ENCODE data around the gene LCN10.
"Not testable (repeated sequence)": the region's sequence is repeated elsewhere in the genome, so short reads cannot be mapped to it uniquely, and the experiment has no call there.

Gene LCN10

GRCh38 chr9:136718345-136719194 lies 24.2 kb downstream of the LCN10 start:
- DNase-seq, result no peak

DNA sequence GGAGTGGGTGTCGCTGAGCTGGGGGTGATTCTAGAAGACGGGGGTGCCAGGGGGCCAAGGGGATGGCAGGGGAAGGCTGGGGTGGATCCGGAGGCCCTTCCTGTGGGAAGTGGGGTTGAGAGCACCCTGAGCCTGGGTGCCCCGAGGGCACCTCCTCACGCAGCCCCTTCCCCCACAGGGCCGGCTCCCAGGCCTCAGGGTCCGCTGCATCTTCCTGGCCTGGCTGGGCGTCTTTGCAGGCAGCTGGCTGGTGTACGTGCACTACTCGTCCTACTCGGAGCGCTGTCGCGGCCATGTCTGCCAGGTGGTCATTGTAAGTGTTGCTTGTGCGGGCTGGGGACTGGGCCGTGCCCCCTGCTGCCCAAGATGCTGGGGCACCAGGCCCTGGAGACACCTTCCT lies 25.3 kb downstream of the LCN10 start:
- no peak for DNase-seq

DNA sequence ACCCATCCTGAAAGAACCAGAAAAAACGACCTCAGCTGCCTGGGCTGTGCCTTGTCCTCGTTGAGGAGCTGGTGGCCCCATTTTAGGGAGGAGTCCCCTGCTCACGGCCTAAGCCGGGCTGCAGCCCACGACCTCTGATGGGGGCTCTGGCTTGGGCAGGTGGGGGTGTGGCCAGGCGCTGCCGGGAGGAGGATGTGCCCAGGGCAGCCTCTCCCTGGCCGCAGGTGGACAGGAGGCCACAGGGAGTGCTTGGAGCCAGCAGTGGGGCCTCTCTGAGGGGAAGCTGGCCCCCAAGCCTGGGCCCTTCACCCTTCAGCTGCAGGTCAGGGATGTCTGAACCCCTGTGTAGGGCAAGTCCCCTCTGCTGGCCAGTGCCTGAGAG lies 27.9 kb downstream of the LCN10 start:
- no peak for DNase-seq

GRCh38 chr9:136714096-136714892 lies 28.4 kb downstream of the LCN10 start:
- DNase-seq, result no peak

GRCh38 chr9:136713550-136713949 lies 29.2 kb downstream of the LCN10 start:
- DNase-seq, result no peak

DNA sequence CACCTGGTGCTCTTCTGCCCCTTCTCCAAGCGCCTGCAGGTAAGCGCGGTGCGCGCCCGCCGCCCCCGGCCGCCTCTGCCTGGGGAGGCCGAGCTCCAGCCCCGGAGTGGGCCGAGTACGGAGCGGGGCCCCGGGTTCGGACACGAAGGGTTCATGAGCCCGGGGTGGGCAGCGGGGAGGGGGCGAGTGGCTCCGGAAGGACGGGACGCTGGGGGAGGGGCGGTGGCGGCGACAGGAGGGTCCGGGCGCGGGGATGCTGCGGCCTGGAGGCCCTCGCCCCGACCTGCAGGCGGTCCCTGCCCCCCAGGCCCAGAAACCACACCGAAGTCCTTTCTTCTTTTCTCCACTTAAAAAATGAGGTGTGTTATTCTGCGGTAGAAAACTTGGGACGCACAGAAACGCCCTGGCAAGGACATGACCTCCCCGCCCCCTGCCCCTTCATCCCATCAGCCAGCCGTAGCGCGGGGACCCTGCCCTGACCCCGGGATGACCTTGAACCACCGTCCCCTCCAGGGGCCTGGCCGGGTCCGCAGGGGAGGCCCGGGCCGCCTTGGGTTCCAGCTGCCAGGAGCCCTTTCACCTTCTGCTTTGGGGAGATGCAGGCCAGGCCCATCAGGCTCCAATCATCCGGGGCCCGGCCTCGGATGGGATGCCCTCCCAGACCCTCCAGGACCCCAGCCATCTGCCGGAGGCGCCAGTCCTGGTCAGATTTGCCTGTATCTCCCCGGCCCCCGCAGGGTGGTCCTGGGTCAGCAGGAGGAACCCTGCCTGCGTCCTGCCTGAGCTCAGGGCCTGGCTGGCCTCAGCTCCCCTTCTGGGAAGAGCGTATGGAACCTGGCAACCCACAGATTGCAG lies 29.8 kb downstream of the LCN10 start:
- no peak for DNase-seq

- DNase-seq, result no peak
These were observed 30.7 kb downstream of the LCN10 start, which contains the start of gene DIPK1B for GRCh38 chr9:136711751-136712689. Gene DIPK1B, plus strand, starts transcription at chr9:136712572. Its CDS starts 94 bp downstream, at chr9:136712666.

DNA sequence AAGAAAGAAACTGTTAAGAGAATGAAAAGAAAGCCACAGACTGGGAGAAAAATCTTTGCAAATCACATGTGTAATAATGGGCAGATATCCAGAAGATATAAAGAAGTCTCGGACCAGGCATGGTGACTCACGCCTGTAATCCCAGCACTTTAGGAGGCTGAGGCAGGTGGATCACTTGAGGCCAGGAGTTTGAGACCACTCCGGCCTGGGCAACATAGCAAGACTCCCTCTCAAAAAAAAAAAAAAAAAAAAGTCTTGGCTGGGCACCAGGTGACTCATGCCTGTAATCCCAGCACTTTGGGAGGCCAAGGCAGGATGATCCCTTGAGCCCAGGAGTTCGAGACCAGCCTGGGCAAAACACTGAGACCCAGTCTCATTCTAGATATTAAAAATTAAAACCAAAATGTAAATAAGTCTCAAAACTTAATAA lies 31.5 kb downstream of the LCN10 start:
- DNase-seq, result not testable (repeated sequence)

DNA sequence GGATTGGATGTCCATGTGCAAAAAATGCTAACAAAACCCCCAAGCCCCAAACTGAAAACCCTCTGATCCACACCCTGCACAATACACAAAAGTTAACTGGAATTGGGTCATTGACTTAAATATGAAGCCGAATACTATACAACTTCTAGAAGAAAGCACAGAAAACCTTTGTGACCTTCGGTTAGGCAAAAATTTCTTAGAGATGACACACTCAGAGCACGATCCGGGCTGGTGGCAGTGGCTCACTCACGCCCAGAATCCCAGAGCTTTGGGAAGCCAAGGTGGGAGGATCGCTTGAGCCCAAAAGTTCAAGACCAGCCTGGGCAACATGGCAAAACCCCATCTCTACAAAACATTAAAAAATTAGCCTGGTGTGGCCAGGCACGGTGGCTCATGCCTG lies 32.2 kb downstream of the LCN10 start:
- no peak for DNase-seq

DNA sequence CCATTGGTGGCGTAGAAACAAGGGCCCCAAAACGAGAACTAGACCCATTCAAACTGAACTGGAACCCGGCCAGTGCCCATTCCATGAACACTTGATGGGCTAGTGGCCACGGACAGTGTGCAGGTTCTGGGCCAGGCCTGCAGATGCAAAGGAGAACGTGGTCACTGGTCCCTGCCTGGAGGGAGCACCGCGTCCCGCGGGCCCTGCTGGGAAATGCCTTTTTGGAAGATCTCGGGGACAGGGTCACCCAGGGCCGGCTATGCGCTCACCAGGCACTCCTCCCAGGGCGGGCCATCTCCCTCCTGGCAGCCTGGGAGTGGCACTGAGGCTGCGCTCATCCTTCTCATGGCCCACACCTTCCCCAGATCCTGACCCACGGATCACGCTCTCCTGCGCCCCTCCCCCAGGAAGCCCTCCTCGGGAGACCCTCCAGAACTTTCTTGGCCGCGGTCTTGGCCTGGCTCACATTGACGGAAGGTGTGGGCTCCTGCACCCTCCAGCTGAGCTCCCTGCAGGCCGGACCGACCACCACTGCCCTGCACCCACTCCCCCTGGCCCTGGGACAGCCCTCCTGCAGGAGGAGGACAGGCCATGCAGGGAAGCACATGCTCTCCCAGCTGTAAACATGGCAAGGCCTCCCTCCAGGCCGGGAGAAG lies 33.2 kb downstream of the LCN10 start:
- DNase-seq, result no peak

GRCh38 chr9:136707849-136708517 lies 34.8 kb downstream of the LCN10 start:
- DNase-seq, result no peak

- no peak for DNase-seq
These were observed 35.7 kb downstream of the LCN10 start for GRCh38 chr9:136707011-136707410.

GRCh38 chr9:136705564-136705963 lies 37.2 kb downstream of the LCN10 start:
- no peak for DNase-seq

DNA sequence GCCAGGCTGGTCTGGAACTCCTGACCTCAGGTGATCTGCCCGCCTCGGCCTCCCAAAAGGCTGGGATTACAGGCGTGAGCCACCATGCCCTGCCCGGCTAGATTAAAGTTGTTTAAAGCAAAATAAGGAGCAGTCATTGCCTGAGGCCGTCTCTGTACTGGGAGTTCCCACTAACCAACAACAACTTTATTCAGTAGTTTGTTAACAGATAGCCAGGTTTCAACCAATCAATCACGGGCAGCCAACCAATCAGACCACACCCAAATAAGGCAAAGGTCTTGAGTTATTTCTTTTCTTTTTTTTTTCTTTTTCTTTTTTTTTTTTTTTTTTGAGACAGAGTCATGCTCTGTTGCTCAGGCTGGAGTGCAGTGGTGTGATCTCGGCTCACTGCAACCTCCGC lies 38.0 kb downstream of the LCN10 start:
- not testable (repeated sequence) for DNase-seq

- no peak for DNase-seq
These were observed 39.4 kb downstream of the LCN10 start for GRCh38 chr9:136703276-136703860.

DNA sequence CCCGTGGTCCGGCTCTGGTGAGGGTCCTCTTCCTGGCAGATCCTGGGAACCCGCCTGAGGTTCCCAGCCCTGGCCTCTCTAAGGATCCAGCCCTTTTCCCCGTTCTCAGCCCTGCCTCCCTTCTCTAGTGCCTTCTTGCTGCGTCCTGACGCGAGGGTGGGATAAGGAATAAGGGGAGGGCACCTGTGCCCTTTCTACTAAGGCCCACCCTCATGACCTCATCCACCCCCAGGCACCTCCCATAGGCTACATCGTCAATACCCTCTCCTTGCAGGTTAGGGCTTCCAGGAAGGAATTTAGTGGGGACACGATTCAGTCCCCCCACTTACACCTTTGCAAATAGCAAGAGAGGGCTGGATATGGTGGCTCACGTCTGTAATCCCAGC lies 41.1 kb downstream of the LCN10 start:
- DNase-seq, result no peak

DNA sequence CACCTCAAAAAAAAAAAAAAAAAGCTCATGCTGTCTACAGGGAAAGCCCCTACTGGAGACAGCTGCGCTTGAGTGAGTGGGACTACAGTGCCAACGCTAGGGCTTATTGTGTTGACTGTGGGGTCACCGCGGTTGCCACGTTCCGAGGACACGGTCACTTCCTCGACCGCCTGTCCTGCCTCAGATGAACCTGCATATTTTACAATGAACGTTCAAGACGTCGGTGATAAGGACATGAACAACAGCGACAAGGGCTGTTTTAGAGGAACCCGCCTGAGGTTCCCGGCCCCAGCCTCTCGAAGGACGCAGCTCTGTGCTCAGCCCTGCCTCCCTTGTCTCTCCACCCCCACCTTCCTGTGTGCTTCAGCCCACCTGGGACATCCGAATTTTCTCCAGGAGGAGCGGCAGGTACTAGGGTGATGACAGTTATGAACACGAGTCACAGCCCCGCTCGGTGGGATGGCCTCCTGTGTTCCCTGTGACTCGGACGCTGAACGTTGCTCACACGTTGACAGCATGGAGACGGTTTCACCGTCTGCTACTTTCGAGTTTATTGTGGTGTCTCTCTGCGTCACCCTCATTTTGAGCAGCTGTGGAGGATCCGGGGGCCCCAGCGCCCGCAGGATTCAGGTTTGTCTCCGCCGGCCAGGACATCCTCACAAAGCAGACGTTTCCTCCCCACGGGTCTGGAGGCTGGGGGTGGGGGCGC lies 41.6 kb downstream of the LCN10 start:
- DNase-seq, result peak; percentile 84

- DNase-seq, result no peak
These were observed 42.4 kb downstream of the LCN10 start for GRCh38 chr9:136700304-136700703.

- DNase-seq, result no peak
These were observed 44.0 kb downstream of the LCN10 start for GRCh38 chr9:136698635-136699246.
